Measurements from ENCODE around the gene EXOC3L4.

Gene EXOC3L4

DNA sequence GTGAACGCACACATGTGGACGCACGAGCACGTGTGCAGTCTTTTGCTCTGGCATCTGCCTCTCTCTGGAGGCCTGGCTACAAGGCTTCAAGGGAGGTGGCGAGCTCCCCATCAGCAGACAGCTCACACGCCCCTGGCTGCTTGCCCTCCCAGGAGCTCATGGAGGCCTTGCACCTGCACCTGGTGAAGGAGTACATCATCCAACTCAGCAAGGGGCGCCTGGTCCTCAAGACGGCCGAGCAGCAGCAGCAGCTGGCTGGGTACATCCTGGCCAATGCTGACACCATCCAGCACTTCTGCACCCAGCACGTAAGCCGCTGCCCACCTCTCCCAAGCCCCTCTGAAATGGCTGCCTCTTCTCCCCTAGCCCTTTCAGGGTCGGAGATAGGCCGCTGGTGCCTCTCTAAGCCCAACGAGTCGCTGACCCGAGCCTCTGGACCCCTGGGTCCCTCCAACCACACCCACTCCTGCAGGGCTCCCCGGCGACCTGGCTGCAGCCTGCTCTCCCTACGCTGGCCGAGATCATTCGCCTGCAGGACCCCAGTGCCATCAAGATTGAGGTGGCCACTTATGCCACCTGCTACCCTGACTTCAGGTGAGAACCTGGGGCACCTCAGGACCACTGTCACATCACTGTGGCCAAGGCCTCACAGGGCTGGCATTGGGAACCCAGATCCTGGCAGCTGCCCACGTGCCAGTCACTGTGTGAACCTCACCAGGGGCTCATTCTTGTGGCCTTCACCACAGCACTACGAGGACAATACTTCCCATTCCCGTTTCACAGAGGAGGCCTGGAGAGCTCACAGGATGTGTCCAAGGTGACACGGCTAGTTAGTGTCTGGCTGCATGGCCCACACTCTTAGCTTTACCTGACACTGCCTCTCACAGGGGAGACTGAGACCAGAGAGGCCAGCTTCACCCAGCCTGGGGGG is 39.0 kb downstream of the EXOC3L4 start:
- DNase-seq (ENCODE audit: low read depth) = no peak

DNA sequence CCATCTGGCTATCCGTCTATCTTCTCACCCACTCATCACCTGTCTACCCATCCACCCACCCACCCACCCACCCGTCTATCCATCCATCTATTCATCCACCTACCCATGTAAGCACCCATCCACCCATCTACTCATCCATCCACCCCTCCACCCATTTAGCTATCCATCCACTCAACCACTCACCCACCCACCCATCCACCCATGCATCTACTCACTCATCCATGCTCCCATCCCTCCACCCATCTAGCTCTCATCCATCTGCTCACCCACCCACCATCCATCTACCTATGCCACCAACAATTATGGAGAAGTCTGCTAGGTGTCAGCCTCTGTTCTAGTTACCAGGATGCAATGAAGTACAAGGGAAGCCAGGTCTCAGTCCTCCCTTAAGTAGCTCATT is 39.9 kb downstream of the EXOC3L4 start:
- DNase-seq (ENCODE audit: low read depth) = no peak

DNA sequence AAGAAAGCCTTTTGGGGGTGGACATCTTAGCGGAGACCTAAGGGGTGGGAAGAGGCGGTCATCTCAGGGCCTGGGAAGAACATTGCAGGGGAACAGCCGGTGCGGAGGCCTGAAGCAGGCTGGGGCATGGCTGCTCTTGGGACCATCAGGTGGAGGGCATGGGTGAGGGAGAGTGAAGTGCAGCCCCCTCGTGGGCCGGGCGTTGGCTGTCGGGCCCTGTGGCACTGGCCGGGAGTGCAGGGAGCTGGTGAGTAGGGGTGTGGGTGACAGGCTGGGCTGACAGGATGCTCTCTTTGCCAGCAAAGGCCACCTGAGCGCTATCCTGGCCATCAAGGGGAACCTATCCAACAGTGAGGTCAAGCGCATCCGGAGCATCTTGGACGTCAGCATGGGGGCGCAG is 40.4 kb downstream of the EXOC3L4 start:
- no peak for DNase-seq (ENCODE audit: low read depth)

DNA sequence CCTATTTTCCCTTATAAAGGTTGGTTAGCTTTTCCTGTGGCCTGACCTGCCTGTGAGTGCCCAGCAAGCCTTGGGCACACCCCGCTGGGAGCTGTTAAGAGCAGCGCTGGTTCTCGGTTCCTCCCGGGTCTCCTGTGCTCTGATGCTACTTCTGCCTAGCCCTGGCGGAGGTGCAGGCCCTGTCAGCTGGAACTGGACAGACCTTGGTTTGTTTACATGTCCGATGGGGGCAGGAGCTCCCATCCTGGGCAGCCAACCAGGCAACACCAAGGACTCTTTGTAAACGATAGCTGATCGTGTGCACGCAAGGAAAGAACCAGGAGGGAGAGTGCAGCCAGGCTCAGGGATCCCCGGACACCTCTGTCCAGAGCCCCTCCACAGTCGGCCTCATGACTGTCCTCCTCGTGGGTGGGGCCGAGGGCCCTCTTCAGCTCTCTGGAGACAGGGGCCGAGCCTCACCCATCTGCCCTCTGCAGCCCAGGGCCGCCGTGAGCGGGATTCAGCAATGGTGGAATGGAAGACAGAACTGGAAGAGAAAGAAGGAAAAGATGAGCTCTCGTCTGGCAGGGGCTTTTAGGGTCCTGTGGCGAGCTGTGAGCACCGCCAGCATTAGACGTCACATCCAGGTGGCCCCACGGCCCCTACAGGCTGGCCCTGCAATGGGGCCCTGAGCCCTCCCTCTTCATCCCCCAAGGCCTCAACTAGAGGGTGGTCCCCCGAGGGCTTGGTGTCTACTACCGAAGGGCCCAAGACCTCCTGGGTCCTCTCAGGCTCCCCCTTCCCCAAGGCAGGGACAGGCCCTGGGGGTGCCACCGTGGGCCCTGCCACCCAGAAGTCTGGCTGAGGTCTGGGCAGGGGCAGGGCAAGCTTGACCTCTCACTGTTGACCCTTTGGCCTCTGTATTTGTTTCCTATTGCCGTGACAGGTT is 41.1 kb downstream of the EXOC3L4 start:
- no peak for DNase-seq (ENCODE audit: low read depth)

DNA sequence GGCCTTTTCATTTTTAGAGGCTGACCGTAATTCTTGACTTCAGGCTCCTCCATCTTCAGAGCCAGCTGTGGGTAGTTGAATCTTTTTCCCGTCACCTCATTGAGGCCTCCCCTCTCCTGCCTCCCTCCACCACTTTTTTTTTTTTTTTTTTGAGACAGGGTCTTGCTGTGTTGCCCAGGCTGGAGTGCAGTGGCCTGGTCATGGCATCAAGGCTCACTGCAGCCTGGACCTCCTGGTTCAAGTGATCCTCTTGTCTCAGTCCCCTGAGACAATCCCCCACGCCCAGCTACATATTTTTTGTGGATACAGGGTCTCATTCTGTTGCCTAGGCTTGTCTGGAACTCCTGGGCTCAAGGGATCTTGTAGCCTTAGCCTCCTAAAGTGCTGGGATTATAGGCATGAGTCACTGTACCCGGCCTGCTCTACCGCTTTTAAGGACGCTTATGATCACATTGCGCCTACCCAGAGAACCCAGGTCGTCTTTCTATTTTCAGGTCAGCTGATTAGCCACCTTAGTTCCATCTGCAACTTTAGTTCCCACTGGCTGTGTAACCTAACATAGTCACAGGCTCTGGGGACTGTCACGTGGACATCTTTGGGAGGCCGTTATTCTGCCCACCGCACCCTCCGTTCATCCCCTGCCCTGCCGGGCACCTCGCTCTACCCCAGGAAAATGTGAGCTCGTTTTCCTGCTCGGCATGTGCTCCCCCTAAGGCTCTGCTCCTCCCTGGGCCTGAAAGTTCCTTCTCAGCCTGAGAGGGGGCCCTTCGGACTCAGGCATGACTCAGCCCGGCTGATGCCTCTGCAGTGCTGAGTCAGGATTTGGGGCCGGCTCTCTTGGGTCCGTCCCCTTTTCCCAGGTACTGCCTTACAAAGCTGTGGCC is 42.1 kb downstream of the EXOC3L4 start:
- DNase-seq (ENCODE audit: low read depth) = peak; percentile 18

DNA sequence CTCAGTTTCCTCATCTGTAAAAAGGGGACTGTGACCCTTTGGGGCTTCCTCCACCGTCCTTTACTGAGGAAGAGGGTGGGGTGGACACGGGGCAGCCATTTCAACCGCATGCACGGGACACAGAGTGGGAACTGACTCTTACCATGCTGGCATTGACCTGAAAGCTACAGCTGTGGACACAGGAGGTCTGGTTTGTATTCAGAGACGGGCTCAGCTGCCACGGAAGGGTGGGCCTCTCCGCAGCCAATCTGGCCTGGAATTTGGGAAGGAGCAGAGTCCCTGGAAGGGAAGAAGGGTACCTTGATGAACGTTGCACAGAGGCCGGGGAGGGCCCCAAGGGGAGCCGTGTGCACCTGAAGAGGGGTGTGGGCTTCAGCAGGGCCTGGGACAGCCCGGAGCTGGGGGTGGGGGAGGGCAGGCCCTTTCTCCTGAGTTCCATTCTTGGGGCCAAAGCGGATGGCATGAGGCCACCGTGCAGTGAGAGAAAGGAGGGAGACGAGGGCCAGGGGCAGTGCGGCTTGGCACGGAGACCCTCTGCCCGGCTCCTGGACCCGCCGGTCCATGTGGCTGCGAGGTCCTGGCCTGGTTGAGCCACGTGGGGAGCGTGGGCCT is 43.3 kb downstream of the EXOC3L4 start:
- no peak for DNase-seq (ENCODE audit: low read depth)

DNA sequence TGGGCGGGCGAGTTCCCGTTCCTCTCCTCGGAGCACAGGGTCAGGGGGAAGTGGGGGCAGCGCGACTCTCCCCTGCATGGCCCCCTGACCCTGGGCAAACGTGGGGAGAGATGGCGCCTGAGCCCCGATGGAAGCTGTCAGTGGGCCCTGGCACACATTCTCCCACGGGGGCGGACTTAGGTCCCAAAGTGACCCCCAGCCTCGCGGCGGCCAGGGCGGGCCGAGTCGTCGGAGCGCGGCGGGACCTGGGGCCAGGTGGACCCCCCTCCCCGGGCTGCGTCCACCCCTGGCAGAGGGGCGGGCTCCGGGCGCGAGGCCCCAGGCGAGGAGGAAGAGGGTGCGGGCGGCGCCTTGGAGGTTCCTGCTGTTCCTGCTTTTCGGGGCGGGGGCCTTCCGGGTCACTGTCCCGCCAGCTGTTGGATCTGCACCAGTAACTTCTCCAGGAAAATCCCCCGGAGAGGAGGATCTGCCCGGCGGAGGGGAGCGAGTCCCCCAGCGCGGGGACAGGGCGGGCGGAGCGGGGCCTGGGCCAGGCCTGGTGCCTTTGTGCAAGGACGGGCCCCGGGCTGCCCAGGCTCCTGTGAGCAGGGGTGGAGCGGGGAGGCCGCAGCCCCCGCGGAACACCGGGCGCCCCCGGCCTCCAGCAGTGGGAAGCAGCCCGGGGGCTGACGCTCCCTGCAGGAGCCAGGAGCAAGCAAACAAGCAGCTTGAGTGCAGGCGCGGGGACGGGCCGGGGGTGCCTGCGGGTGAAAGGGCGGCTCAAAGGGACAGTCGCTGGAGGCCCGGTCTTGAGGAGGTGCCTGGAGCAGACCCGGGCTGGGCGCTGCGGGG is 44.0 kb downstream of the EXOC3L4 start:
- DNase-seq (ENCODE audit: low read depth) = no peak

DNA sequence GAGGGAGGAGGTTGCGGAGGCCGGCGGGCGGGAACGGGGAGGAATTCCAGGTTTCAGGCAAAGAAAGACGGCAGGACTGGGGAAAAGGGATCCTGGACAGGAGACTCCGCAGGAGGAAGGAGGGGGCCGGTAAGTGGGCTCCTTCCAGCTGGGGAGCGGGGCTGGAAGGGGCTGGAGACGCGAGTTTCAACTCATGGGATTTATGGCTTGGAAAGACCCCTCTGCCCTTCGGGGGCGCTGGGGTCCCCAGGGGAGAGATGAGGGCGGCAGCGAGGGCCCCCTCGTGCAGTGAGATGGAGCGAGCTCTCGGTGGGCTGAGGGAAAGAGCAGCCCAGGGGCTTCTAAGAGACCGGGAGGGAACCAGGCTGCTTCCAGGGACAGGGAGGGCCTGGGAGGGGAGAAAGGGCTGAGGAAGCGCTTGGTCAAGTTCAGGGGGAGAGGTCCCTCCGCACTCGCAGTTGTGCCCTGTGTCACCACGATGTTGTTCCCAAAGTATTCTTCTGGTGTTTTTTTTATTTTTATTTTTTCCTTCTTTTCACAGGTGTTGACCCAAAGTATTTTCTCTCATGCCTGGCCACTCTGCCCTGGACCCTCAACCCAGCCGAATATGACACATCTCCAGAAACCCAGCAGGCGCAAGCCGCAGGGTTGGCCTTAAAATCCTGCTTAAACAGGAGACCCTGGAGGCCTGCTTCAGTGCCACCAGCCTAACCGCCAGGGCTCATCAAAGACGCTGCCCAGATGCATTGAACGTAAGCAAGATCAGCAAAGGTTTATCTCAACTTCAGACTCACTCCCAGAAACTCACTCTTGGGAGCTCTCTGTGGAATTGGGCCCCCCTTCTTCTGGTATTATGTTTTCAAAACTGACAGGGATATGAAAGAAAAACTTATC is 44.9 kb downstream of the EXOC3L4 start:
- no peak for DNase-seq (ENCODE audit: low read depth)

DNA sequence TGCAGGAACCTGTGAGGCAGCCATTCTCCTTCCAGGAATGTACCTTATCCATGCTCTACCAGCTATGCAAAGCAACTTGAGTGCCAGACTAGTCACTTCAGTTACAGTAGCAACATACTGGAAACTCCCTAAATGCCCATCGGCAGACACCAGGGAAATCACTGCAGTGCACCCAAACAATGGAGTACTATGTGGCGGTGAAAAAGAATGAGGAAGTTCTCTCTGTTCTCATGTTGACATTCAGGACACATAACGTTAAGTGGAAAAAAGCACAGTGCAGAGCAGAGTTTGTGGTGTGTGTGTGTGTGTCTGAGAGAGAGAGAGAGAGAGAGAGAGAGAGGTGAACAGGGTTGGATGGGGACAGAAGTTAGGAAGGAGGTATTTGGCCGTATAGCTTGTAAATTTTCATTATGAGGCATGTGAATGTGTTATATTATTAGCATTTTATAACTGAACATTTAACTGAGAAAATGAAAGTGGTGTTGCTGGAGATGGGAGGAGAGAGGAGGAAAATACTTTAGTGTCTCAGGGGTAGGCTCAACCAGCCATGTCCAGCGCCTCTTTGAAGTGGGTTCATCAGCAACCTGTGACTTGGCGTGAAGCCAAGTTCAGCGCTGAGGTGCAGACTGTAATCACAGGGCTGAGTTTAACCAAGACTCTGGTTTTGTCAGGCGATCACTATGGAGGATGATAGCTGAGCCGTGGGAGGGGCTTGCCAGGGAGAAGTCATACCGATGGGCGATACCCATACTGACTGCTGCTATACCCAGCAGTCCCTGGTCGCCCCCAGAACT is 46.0 kb downstream of the EXOC3L4 start:
- DNase-seq (ENCODE audit: low read depth) = no peak

DNA sequence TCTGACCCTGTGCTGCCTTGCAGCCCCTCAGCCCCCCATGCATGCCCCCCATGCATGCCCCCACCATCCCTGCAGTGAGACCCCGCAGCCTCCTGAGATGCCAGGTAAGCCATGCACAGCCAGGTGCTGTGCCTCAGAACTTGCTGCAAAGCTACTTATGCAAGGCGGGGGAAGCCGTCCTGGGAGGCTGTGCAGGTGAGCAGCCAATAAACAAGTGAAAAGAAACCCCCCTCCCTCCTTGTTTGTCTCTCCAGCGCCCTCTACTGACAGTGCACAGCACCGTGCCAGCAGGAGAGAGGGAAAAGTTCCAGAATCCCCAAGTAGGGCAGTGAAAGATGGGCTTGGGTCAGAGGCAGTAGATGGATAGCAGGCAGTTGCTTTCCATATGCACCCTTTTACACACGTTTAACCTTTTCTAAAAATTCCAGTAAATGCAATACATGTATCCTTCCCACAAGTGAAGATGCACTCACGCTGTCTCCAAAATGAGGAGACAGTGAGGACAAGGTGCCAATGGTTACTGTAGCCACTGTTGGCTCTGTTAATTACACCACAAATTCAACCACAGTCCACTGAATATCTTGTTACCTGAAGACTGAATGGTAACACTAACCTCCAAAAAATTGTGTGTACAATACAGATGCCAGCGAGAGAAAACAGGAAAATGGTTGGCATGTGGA is 46.7 kb downstream of the EXOC3L4 start:
- DNase-seq (ENCODE audit: low read depth) = no peak

DNA sequence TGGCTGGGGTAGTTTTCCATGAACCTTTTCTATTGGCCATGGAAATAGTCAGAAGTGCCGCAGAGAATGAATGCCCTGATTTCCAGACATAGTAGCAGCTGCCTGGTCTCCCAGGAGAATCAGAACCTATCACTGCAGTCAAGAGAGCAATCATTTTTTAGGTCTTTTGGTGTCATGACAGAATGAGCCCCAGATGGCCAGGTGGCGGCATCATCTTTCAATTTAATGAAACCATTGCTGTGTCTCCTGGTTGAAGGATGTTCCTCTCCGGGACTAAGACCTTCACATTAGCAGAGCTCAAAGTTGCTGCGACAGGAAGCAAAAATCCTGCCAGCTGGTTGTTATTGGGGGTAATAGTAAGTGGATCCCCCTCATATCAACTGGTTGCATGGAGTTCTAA is 47.5 kb downstream of the EXOC3L4 start:
- no peak for DNase-seq (ENCODE audit: low read depth)

DNA sequence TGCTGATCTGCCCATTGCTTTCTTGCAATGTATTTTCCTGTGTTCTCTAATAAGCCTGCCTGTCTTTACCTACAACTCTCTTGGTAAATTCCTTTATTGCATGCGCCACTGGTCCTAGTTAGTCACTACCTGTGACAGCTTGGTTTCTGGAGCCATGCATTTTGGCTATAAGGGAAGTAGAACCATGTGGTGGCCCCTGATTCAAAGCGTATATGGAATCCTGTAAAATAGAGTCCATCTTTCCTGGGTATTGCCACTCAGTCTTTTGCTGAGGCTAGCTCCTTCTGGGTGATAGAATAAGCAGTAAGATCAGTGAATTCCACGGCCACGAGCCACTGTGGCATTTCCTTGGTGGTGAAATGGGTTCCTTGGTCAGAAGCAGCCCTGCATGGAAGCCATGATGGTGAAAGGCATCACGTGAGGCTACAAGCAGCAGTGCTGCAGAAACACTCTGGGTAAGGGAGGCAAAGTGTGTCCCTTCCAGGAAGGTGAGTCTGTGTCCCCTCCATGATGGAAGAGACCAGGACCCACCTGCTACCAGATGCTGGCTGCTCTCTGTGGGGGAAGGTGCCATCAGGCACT is 48.3 kb downstream of the EXOC3L4 start:
- DNase-seq (ENCODE audit: low read depth) = no peak

DNA sequence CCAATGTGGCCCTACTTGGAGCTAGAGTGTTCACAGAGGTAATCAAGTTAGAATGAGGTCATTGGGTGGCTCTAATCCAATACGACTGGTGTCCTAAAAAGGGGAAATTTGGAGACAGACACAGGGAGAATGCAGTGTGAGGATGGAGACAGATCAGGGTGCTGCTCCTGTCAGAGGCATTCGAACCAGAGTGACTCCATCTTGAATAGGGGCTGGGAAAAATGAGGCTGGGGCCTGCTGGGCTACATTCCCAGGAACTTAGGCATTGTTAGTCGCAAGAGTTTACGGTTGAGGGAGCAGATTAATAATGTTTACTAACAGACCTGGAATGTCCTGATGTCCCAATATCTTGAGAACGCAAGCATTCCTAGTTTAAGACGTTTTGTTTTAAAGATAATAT is 49.0 kb downstream of the EXOC3L4 start:
- peak; percentile 48 for DNase-seq (ENCODE audit: low read depth)

DNA sequence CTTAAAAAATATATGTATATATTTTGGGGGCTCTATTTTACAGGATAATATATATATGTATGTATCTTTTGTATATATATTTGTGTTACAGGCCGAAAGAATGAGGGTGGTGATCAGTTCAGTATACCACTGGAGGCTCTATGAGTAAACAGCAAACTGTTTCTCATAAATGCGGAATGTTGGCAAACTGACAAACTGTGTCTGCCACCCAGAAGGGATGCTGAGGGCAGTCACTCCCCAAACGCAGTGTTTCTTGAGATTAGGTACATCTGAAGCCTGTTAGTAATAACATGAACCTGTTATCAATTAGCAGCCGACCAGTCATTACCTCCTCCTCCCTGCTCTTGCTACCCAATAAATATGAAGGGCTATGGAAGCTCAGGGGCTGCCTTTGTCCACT is 49.6 kb downstream of the EXOC3L4 start:
- peak; percentile 69 for DNase-seq (ENCODE audit: low read depth)

DNA sequence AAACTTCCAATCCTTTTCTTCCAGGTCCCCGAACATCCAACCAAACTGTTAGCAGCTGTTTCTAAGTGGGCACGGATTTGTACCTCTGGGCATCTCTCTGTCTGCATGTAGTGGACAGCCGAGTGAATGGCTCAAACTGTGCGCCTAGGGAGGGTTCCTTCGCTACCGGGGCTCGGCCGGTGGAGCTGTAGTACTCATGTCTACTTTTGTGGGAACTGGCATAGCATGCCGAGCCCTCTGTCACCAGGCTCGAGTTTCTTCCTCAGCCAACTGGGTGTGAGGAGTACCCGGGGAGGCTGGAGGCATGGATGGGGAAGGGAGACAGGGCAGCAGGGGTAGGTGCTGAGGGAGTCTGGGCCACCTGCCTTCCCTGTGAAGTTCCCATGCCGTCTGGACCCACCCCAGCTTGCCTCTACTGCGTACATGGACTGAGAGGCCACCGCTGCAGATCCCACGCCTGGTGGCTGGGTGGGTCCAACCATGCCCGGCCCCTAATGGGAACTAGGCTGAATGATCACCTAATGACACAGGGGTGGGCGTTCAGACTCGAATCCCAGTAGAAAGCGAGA is 51.7 kb downstream of the EXOC3L4 start:
- DNase-seq (ENCODE audit: low read depth) = no peak

DNA sequence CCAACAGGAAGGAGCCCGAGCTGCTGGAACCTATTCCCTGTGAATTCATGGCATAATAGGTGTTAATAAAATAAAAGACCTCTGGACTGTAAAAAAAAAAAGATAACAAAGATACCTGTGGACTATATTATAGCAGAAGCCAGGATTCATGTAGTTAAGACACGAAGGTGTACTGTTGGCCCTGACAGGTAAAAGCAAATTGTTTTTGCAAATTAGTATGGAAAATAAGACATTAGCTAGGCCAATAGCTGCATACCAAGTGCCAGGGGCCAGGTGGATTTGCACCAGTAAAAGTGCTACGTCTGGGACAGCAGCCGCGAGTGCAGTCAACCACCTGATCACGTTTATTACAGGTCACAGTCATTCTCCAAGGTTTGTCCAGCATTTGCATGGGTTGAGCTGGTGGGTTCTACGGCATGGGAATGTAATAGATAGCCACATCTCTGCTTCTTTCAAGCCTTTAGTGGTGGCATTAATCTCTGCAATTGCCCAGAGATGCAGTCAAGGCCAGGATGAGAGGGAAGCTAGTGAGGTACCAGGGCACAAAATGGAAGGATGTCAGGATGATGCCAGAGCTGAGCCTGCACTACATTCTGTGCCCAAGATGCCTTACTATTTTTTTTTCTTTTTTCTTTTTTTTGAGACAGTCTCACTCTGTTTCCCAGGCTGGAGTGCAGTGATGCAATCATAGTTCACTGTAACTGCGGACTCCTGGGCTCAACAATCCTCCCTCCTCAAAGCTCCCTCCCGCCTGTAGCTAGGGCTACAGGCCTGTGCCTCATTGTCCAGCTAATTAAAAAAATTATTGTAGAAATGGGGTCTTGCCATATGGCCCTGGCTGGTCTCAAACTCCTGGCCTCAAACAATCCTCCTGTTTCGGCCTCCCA is 55.1 kb downstream of the EXOC3L4 start:
- DNase-seq (ENCODE audit: low read depth) = no peak
